ENCODE data around the gene NDUFC1. TPM values are rescaled to one million over a fixed set of nuclear protein-coding genes. Genes with fewer than 3 reads are reported as not detected.
"Not testable (repeated sequence)": the region's sequence is repeated elsewhere in the genome, so short reads cannot be mapped to it uniquely, and the experiment has no call there.

NDUFC1 gene
- total and polyA plus RNA-seq, 9 of the 15 experiments (the other 6 are each of a cell fraction or from before 2014, with no cell fraction given), result 58.9 to 378 (median 120) TPM

- 98% methylated on average over 7 of the region's 10 CpGs for WGBS (ENCODE audit: insufficient coverage, low coverage, missing lambda C conversion rate)
- H3K4me2 ChIP-seq (ENCODE audit: insufficient read depth, low read length); H4K20me1 ChIP-seq (replicated peaks; ENCODE audit: control insufficient read depth, insufficient read depth, low read length); intact Hi-C loops (cut with micrococcal nuclease); FAIRE-seq; H2AFZ ChIP-seq (ENCODE audit: low read depth, low read length); H3K9me3 ChIP-seq (replicated peaks; ENCODE audit: control insufficient read depth, insufficient read depth, low read depth, low read length); H3K9me1 ChIP-seq (ENCODE audit: control insufficient read depth, insufficient read depth, low read length); ATAC-seq; DNase-seq (ENCODE audit: extremely low read depth in 1 of 4, low spot score in 3 of 4); H3K27ac ChIP-seq (ENCODE audit: extremely low read depth, low read depth, low read length); in situ Hi-C loops (cut with MboI); CTCF ChIA-PET (ENCODE audit: low intra/inter-chr PET ratio); H3K4me3 ChIP-seq; H3K27me3 ChIP-seq (ENCODE audit: control insufficient read depth in 2 of 2, insufficient read depth in 2 of 2, low read length in 2 of 2); BruUV-seq (replicated peaks); H3K9ac ChIP-seq (ENCODE audit: insufficient read depth in 1 of 2, low read depth in 2 of 2, low read length in 2 of 2); POLR2A ChIA-PET: not testable (repeated sequence)
- TF ChIP-seq, protein P1, sequence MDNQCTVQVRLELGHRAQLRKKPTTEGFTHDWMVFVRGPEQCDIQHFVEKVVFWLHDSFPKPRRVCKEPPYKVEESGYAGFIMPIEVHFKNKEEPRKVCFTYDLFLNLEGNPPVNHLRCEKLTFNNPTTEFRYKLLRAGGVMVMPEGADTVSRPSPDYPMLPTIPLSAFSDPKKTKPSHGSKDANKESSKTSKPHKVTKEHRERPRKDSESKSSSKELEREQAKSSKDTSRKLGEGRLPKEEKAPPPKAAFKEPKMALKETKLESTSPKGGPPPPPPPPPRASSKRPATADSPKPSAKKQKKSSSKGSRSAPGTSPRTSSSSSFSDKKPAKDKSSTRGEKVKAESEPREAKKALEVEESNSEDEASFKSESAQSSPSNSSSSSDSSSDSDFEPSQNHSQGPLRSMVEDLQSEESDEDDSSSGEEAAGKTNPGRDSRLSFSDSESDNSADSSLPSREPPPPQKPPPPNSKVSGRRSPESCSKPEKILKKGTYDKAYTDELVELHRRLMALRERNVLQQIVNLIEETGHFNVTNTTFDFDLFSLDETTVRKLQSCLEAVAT (IDR thresholded peaks at IDR 0.05), result peak in 1 of 2 experiments; percentile 61; a peak in 1 of 4 replicates
- H3K36me3 ChIP-seq (ENCODE audit: control insufficient read depth, insufficient read depth, low read length), result peaks cover 42% of the 10 kb centered on the region
- peaks cover 99% of the 10 kb centered on the region for H3K79me2 ChIP-seq (ENCODE audit: control insufficient read depth, insufficient read depth, low read length)
- H3K4me1 ChIP-seq (replicated peaks in 1 of 2; ENCODE audit: control insufficient read depth in 2 of 2, insufficient read depth in 2 of 2, low read length in 2 of 2), result peaks cover 11 to 17% of the 10 kb centered on the region in 2 experiments; a peak in 4 of 5 replicates
Measured at GRCh38 chr4:139313414-139313813, 11.1 kb upstream of the NDUFC1 start.

DNA sequence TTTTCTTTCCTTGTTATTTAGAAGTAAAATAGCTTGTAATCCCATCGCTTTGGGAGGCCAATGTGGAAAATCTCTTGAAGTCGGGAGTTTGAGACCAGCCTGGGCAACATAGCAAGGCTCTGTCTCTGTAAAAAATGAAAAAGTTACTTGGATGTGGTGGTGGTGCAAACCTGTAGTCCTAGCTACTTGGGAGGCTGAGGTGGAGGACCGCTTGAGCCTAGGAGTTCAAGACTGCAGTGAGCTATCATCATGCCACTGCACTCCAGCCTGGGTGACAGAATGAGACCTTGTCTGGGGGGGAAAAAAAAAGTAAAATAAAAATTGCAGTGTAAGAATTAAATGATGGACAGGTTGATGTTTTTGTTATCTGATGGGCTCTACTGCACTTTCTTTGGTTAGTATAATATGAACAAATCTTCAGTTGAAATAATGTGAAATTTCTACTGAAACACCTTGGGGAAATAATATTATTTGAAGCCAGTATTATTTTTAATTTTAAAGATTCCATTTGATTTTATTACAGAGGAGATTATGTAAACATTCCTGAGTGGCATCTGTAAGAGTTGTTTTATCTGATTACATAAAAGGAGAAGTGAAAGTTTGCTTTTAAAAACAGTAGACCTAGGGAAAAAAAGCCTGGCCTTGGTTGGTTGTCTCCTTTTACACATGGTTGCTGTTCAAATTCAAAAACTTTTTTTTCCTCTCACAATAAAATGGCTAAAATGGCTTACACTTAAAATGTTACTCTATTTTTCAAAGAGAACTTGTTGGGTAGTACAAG, 10.5 kb upstream of the NDUFC1 start:
- H3K36me3 ChIP-seq (ENCODE audit: control insufficient read depth, insufficient read depth, low read length), result peaks cover 45% of the 10 kb centered on the region
- CTCF ChIA-PET (ENCODE audit: low intra/inter-chr PET ratio), result no interaction called here
- FAIRE-seq (no peak), ATAC-seq (no peak), DNase-seq (ENCODE audit: extremely low read depth in 1 of 4, low spot score in 3 of 4) (no peak)
- H3K4me3 ChIP-seq, result no peak overlapping the region
- peaks cover 99% of the 10 kb centered on the region for H3K79me2 ChIP-seq (ENCODE audit: control insufficient read depth, insufficient read depth, low read length)
- no peak overlapping the region for H3K4me2 ChIP-seq (ENCODE audit: insufficient read depth, low read length)
- 90% methylated on average over 3 of the region's 3 CpGs for WGBS (ENCODE audit: insufficient coverage, low coverage, missing lambda C conversion rate)
- no peak overlapping the region for H2AFZ ChIP-seq (ENCODE audit: low read depth, low read length)
- H3K4me1 ChIP-seq (replicated peaks in 1 of 2; ENCODE audit: control insufficient read depth in 2 of 2, insufficient read depth in 2 of 2, low read length in 2 of 2), result peaks cover 11 to 17% of the 10 kb centered on the region in 2 experiments; a peak in 4 of 5 replicates
- intact Hi-C loops (cut with micrococcal nuclease) (no loop called here), in situ Hi-C loops (cut with MboI) (no loop called here)
- H4K20me1 ChIP-seq (replicated peaks; ENCODE audit: control insufficient read depth, insufficient read depth, low read length), result no peaks in the 10 kb centered on the region; the same call in 1 of the 2 replicates
- H3K27ac ChIP-seq (ENCODE audit: extremely low read depth, low read depth, low read length), result no peak overlapping the region
- H3K9me3 ChIP-seq (replicated peaks; ENCODE audit: control insufficient read depth, insufficient read depth, low read depth, low read length), result peaks cover 3% of the 10 kb centered on the region; the same call in 1 of the 2 replicates
- no peaks in the 10 kb centered on the region for H3K27me3 ChIP-seq (ENCODE audit: control insufficient read depth in 2 of 2, insufficient read depth in 2 of 2, low read length in 2 of 2)
- no peaks in the 10 kb centered on the region for H3K9me1 ChIP-seq (ENCODE audit: control insufficient read depth, insufficient read depth, low read length)
- no peak overlapping the region for H3K9ac ChIP-seq (ENCODE audit: insufficient read depth in 1 of 2, low read depth in 2 of 2, low read length in 2 of 2)
- BruUV-seq (replicated peaks), result no TSS peak
- POLR2A ChIA-PET, result interaction anchor here (1.8 to 2.2 kb wide), 2 partner anchors 11 to 17 kb away, joined by 8 to 23 read pairs; partner anchors contain the start of genes NAA15 and NDUFC1
- TF ChIP-seq SMARCE1 (IDR thresholded peaks at IDR 0.05) (peak; percentile 48; the same call in 1 of the 2 replicates), HES1 (IDR thresholded peaks at IDR 0.05; ENCODE audit: low read depth) (no peak), ARID1B (IDR thresholded peaks at IDR 0.05) (0 out of 2 replicates have a peak, but pooled peaks have one; percentile 8), RNF2 (IDR thresholded peaks at IDR 0.05) (no peak), HNRNPUL1 (IDR thresholded peaks at IDR 0.05; ENCODE audit: low read length) (no peak), SPI1 (IDR thresholded peaks at IDR 0.05; ENCODE audit: borderline replicate concordance, low read depth, low read length) (peak; percentile 83), HDAC6 (IDR thresholded peaks at IDR 0.05; ENCODE audit: low read depth, low read length) (no peak)
- TF ChIP-seq, protein P2, sequence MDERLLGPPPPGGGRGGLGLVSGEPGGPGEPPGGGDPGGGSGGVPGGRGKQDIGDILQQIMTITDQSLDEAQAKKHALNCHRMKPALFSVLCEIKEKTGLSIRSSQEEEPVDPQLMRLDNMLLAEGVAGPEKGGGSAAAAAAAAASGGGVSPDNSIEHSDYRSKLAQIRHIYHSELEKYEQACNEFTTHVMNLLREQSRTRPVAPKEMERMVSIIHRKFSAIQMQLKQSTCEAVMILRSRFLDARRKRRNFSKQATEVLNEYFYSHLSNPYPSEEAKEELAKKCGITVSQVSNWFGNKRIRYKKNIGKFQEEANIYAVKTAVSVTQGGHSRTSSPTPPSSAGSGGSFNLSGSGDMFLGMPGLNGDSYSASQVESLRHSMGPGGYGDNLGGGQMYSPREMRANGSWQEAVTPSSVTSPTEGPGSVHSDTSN (CRISPR knock-in tag; IDR thresholded peaks at IDR 0.05; ENCODE audit: low read depth), result no peak
- TF ChIP-seq, protein P2 (tag; conservative IDR thresholded peaks at IDR 0.05; ENCODE audit: low read depth), result peak; percentile 52; the same call in 1 of the 2 replicates

Data from K562 (cell line).